Measurements from ENCODE around the gene ATXN2L.

ATXN2L gene

GRCh38 chr16:28875134-28876018 is 52.6 kb downstream of the ATXN2L start:
- no peak overlapping the region for H3K4me3 ChIP-seq (ENCODE audit: low read depth, low read length)
- TF ChIP-seq CTCF (IDR thresholded peaks at IDR 0.05; ENCODE audit: borderline replicate concordance, insufficient read depth, low read depth, low read length): no peak

GRCh38 chr16:28876019-28876659 is 53.3 kb downstream of the ATXN2L start:
- no peak for TF ChIP-seq CTCF (IDR thresholded peaks at IDR 0.05; ENCODE audit: borderline replicate concordance, insufficient read depth, low read depth, low read length)
- no peak overlapping the region for H3K4me3 ChIP-seq (ENCODE audit: low read depth, low read length)

- TF ChIP-seq CTCF (IDR thresholded peaks at IDR 0.05; ENCODE audit: borderline replicate concordance, insufficient read depth, low read depth, low read length): no peak
- H3K4me3 ChIP-seq (ENCODE audit: low read depth, low read length): no peak overlapping the region
Observed at GRCh38 chr16:28876973-28877654, 54.3 kb downstream of the ATXN2L start.

GRCh38 chr16:28877655-28878000 is 54.8 kb downstream of the ATXN2L start:
- no peak for TF ChIP-seq CTCF (IDR thresholded peaks at IDR 0.05; ENCODE audit: borderline replicate concordance, insufficient read depth, low read depth, low read length)

GRCh38 chr16:28878083-28878926 is 55.5 kb downstream of the ATXN2L start, which contains the start of gene ATP2A1:
Gene ATP2A1 (plus strand): TSS chr16:28878488. CDS start chr16:28878672, 184 bp downstream.
- peak within 1 kb of the TSS; percentile 83 for H3K4me3 ChIP-seq (ENCODE audit: low read depth, low read length)
- TF ChIP-seq CTCF (IDR thresholded peaks at IDR 0.05; ENCODE audit: borderline replicate concordance, insufficient read depth, low read depth, low read length): no peak

More at GRCh38 chr16:28877655-28878000, 54.8 kb downstream of the ATXN2L start:
- H3K4me3 ChIP-seq (ENCODE audit: low read depth, low read length): no peak overlapping the region

- TF ChIP-seq CTCF (IDR thresholded peaks at IDR 0.05; ENCODE audit: borderline replicate concordance, insufficient read depth, low read depth, low read length): no peak
- peak overlapping the region; percentile 83 for H3K4me3 ChIP-seq (ENCODE audit: low read depth, low read length)
Observed at GRCh38 chr16:28879261-28879840, 56.6 kb downstream of the ATXN2L start.
